Liver (tissue), 9 donors: Measurements from ENCODE around the gene HOPX. TPM values are rescaled to one million over a fixed set of nuclear protein-coding genes. Genes with fewer than 3 reads are reported as not detected.

Experiments used
- DNase-seq: peaks from one replicate; pipeline ENCODE4 v3.0.0-alpha.2; 2017; ENCODE audit warnings: low spot score
- H3K27ac ChIP-seq, 2 donors: one replicate each; pipeline ENCODE4 v1.7.0; 2013; ENCODE audit warnings: inconsistent platforms in 2 of 2, low read length in 2 of 2, control low read depth in 1 of 2, low read depth in 1 of 2, mild to moderate bottlenecking in 1 of 2
- H3K27me3 ChIP-seq, 4 donors: one replicate each; pipeline versions ENCODE4 v1.6.1 to v1.7.0; 2013; ENCODE audit warnings: low read length in 3 of 4, inconsistent platforms in 1 of 4, mild to moderate bottlenecking in 1 of 4, moderate library complexity in 1 of 4; ENCODE audit not compliant: control insufficient read depth in 4 of 4, insufficient read depth in 4 of 4
- H3K36me3 ChIP-seq, 4 donors: one replicate each; pipeline versions ENCODE4 v1.6.1 to v1.7.0; 2013; ENCODE audit warnings: low read length in 3 of 4, mild to moderate bottlenecking in 3 of 4, low read depth in 1 of 4, moderate library complexity in 1 of 4; ENCODE audit not compliant: control insufficient read depth in 4 of 4, insufficient read depth in 3 of 4
- H3K4me1 ChIP-seq, 4 donors: one replicate each; pipeline versions ENCODE4 v1.6.1 to v1.7.0; 2013; ENCODE audit warnings: low read length in 3 of 4, mild to moderate bottlenecking in 3 of 4, moderate library complexity in 1 of 4; ENCODE audit not compliant: control insufficient read depth in 4 of 4, insufficient read depth in 4 of 4
- H3K4me3 ChIP-seq, 3 donors: one replicate each; pipeline versions ENCODE4 v1.6.1 to v1.7.0; 2013; ENCODE audit warnings: low read length in 3 of 3, control low read depth in 1 of 3, low read depth in 1 of 3, mild to moderate bottlenecking in 1 of 3
- H3K9ac ChIP-seq, 2 donors: one replicate each; pipeline ENCODE4 v1.7.0; 2013; ENCODE audit warnings: low read length in 2 of 2, mild to moderate bottlenecking in 2 of 2, moderate library complexity in 2 of 2, control low read depth in 1 of 2, low read depth in 1 of 2
- H3K9me3 ChIP-seq, 4 donors: one replicate each; pipeline versions ENCODE4 v1.6.1 to v1.7.0; 2013; ENCODE audit warnings: low read length in 3 of 4; ENCODE audit not compliant: control insufficient read depth in 4 of 4
- ATF3 ChIP-seq: IDR thresholded peaks from 2 replicates; pipeline ENCODE4 v1.6.1; 2016; ENCODE audit warnings: antibody characterized with exemption
- CTCF ChIP-seq: fragments of 150-350 bp; IDR thresholded peaks from 2 replicates; pipeline ENCODE4 v1.5.1; 2017; ENCODE audit warnings: improper control_type of control experiment, low read depth, low read length; ENCODE audit not compliant: missing input control
- EGR1 ChIP-seq, 2 donors: IDR thresholded peaks; 2 replicates each; pipeline ENCODE4 v1.6.1; 2016 to 2018; ENCODE audit warnings: antibody characterized with exemption in 2 of 2, low read depth in 2 of 2
- FOXA1 ChIP-seq: IDR thresholded peaks from 2 replicates; pipeline ENCODE4 v1.6.1; 2016; ENCODE audit warnings: antibody characterized with exemption
- FOXA2 ChIP-seq: IDR thresholded peaks from 2 replicates; pipeline ENCODE4 v1.6.1; 2016; ENCODE audit warnings: antibody characterized with exemption
- HNF4A ChIP-seq, 2 donors: conservative IDR thresholded peaks; 2 replicates each; pipeline ENCODE4 v1.6.1; 2016; ENCODE audit warnings: antibody characterized with exemption in 2 of 2, mild to moderate bottlenecking in 2 of 2
- JUND ChIP-seq, 2 donors: IDR thresholded peaks; 2 replicates each; pipeline ENCODE4 v1.6.1; 2016; ENCODE audit warnings: antibody characterized with exemption in 2 of 2
- MAX ChIP-seq: IDR thresholded peaks from 2 replicates; pipeline ENCODE4 v1.6.1; 2016; ENCODE audit warnings: antibody characterized with exemption
- NR2F2 ChIP-seq: IDR thresholded peaks from 2 replicates; pipeline ENCODE4 v1.6.1; 2016; ENCODE audit warnings: antibody characterized with exemption
- RAD21 ChIP-seq, 2 donors: IDR thresholded peaks; 2 replicates each; pipeline ENCODE4 v1.6.1; 2016; ENCODE audit warnings: antibody characterized with exemption in 2 of 2, mild to moderate bottlenecking in 2 of 2
- REST ChIP-seq: IDR thresholded peaks from 2 replicates; pipeline ENCODE4 v1.6.1; 2016; ENCODE audit warnings: antibody characterized with exemption, mild to moderate bottlenecking
- SP1 ChIP-seq: IDR thresholded peaks from 2 replicates; pipeline ENCODE4 v1.6.1; 2018; ENCODE audit warnings: antibody characterized with exemption, mild to moderate bottlenecking
- TAF1 ChIP-seq: conservative IDR thresholded peaks from 2 replicates; pipeline ENCODE4 v1.6.1; 2016; ENCODE audit warnings: antibody characterized with exemption, mild to moderate bottlenecking
- YY1 ChIP-seq: IDR thresholded peaks from 2 replicates; pipeline ENCODE4 v1.6.1; 2016; ENCODE audit warnings: antibody characterized with exemption, mild to moderate bottlenecking
- WGBS: extraction: QIAGEN DNeasy Blood & Tissue Kit; methylation state at CpG from one replicate; pipeline ENCODE4 v1.1.7; 2013; 5-methylcytosine and 5-hydroxymethylcytosine counted together
- polyA plus RNA-seq, 2 donors: library from polyadenylated mRNA; stranded (reverse) in 1 of 2; unstranded in 1 of 2; fragments of 200-250 nt in 1 of 2; fragments of >200 nt in 1 of 2; fragmentation: Nextera tagmentation in 1 of 2; extraction: Ambion mirVana in 1 of 2; gene quantifications; one replicate each; pipeline versions ENCODE4 v1.2.1 to v1.2.3, GENCODE V29; 2013 to 2015
- total RNA-seq, 2 donors: library from RNA; depleted of rRNA; stranded (reverse); fragments of >200 nt; gene quantifications; one replicate each; pipeline ENCODE4 v1.2.3, GENCODE V29; 2014
- TF ChIP-seq, protein P1 (sequence below): IDR thresholded peaks from 2 replicates; pipeline ENCODE4 v1.6.1; 2016; ENCODE audit warnings: antibody characterized with exemption
- donor health status: healthy.
- donor health status: healthy.
- donor health status: healthy.
- donor health status: healthy.
- donor health status: healthy.

The HOPX gene
- total and polyA plus RNA-seq, 4 donors, result 0.40 to 2.4 (median 0.63) TPM

DNA sequence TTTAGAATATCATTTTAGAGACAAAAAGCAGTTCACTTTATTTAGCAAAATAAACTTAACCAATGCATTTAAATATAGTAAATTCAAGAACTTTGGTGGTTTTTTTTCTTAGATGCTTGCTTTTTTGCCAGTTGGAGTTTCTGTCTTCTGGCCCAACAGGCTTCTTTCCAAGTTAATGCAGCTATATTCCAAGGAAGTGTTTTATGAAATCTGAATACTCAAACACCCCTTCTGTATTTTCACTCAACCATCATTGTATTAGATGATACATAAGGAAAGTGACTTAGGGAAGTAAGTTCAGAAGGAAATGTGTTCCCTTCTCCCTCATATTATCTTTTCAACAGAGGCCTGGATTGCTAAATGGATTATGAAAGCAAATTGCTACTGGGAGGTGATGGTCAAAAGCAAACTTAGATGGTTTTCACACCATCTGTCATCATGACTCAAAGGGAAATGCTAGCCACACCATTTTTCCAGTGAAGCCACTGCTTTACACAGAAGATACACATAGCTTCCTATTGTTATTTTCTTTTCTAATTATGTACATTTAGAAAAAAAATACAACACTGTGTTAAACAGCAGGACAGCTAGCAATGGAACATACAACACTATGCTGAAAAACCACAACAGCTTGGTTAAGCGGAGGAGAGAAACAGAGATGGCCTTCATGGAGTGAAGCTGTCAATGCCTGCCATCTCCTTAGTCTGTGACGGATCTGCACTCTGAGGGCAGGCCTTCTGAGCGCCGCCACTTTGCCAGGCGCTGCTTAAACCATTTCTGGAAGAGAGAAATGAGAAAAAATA, 32.9 kb downstream of the HOPX start:
- Histone ChIP-seq H3K9me3 (peaks cover 0 to 5% (median 2%) of the 10 kb centered on the region in 4 donors), H3K4me1 (no peaks in the 10 kb centered on the region), H3K4me3 (no peak overlapping the region), H3K9ac (no peak overlapping the region), H3K27me3 (peaks cover 0 to 2% (median under 1%) of the 10 kb centered on the region in 4 donors), H3K36me3 (no peaks in the 10 kb centered on the region), H3K27ac (no peak overlapping the region)
- WGBS, result 88% methylated on average over 5 of the region's 5 CpGs
- no peak for DNase-seq
- TF ChIP-seq YY1 (no peak), REST (no peak), SP1 (no peak), HNF4A (conservative IDR thresholded peaks at IDR 0.05) (no peak), FOXA2 (no peak), MAX (no peak), FOXA1 (no peak), TAF1 (no peak), RAD21 (IDR thresholded peaks at IDR 0.05) (no peak), EGR1 (IDR thresholded peaks at IDR 0.05; ENCODE audit: low read depth in 2 of 2) (no peak)
- TF ChIP-seq, protein P1, sequence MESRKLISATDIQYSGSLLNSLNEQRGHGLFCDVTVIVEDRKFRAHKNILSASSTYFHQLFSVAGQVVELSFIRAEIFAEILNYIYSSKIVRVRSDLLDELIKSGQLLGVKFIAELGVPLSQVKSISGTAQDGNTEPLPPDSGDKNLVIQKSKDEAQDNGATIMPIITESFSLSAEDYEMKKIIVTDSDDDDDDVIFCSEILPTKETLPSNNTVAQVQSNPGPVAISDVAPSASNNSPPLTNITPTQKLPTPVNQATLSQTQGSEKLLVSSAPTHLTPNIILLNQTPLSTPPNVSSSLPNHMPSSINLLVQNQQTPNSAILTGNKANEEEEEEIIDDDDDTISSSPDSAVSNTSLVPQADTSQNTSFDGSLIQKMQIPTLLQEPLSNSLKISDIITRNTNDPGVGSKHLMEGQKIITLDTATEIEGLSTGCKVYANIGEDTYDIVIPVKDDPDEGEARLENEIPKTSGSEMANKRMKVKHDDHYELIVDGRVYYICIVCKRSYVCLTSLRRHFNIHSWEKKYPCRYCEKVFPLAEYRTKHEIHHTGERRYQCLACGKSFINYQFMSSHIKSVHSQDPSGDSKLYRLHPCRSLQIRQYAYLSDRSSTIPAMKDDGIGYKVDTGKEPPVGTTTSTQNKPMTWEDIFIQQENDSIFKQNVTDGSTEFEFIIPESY, result no peak

DNA sequence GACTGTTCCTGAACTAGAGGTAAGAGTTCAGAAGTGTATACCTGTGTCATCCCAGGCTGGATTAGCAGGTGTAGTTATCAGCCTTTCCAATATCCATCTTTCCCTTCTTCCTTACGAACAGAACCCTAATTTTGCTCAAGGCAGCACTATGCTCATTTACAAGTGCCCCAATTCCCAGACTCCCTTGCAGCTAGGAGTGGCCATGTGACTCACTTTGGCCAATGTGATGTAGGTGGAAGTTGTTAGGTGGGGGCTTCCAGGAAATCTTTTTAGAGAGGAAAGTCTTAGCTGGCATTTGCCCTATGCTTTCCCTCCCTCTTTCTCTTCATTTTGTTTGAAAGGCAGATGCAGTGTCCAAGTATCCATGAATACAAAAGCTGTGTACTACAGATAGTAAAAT, 34.8 kb downstream of the HOPX start:
- 74% methylated on average over 1 of the region's 1 CpG for WGBS

More for the DNA sequence above, 34.8 kb downstream of the HOPX start:
- Histone ChIP-seq H3K4me1 (no peaks in the 10 kb centered on the region), H3K4me3 (no peak overlapping the region), H3K36me3 (no peaks in the 10 kb centered on the region), H3K9me3 (peaks cover 0 to 5% (median 2%) of the 10 kb centered on the region in 4 donors), H3K27ac (no peak overlapping the region), H3K9ac (no peak overlapping the region), H3K27me3 (no peaks in the 10 kb centered on the region)
- TF ChIP-seq ATF3 (no peak), FOXA2 (no peak), MAX (no peak), NR2F2 (no peak), CTCF (no peak), HNF4A (conservative IDR thresholded peaks at IDR 0.05) (no peak), JUND (IDR thresholded peaks at IDR 0.05) (no peak), REST (no peak)
- TF ChIP-seq, protein P1, result no peak
- DNase-seq, result no peak
